SK-N-SH (cell line): Measurements from ENCODE around the gene PLRG1. TPM values are rescaled to one million over a fixed set of nuclear protein-coding genes. Genes with fewer than 3 reads are reported as not detected.

Source experiments
- CTCF ChIA-PET: fragments of 300-600, 350-600 bp; formaldehyde crosslinking; extraction: SDS; loops from one replicate; lab custom pipeline; 2021; lab: Yijun Ruan, JAX
- POLR2A ChIA-PET: fragments of 350-600 bp; sonication (Branson Sonifier 250); formaldehyde crosslinking; extraction: SDS; loops from one replicate; lab custom pipeline; 2020; ENCODE audit warnings: antibody characterized with exemption, inconsistent platforms; lab: Yijun Ruan, JAX
- DNase-seq: peaks from one replicate; pipeline ENCODE4 v3.0.0; 2012
- H2AFZ ChIP-seq: fragments of 200-600 bp; sonication (generic); 2 replicates; pipeline ENCODE4 v1.8.1; 2016; ENCODE audit warnings: antibody characterized with exemption, mild to moderate bottlenecking, low read depth
- H3F3A ChIP-seq: fragments of 200-600 bp; sonication (generic); replicated peaks from 2 replicates; pipeline ENCODE3; 2016; ENCODE audit warnings: antibody characterized with exemption, mild to moderate bottlenecking; ENCODE audit not compliant: insufficient read depth
- H3K27ac ChIP-seq, 2 experiments: fragments of 200-500 bp in 1 of 2; fragments of 200-600 bp in 1 of 2; sonication (Bioruptor generic) in 1 of 2; sonication (generic), shearing (Covaris generic) in 1 of 2; 2 replicates each; pipeline versions ENCODE4 v1.5.1 to v1.6.1; 2014 to 2016; ENCODE audit warnings: low read depth in 2 of 2, inconsistent platforms in 1 of 2, low read length in 1 of 2, mild to moderate bottlenecking in 1 of 2, mixed read lengths in 1 of 2
- H3K27me3 ChIP-seq: fragments of 200-600 bp; sonication (generic), shearing (Covaris generic); 2 replicates; pipeline ENCODE4 v1.6.1; 2016; ENCODE audit warnings: mixed run types; ENCODE audit not compliant: insufficient read depth
- H3K36me3 ChIP-seq, 2 experiments: fragments of 200-500 bp in 1 of 2; fragments of 200-600 bp in 1 of 2; sonication (Bioruptor generic) in 1 of 2; sonication (generic) in 1 of 2; replicated peaks in 1 of 2; 2 replicates each; pipeline versions ENCODE3 to v1.5.1; 2014 to 2016; ENCODE audit warnings: low read length in 1 of 2, mild to moderate bottlenecking in 1 of 2; ENCODE audit not compliant: insufficient read depth in 2 of 2, control insufficient read depth in 1 of 2
- H3K4me1 ChIP-seq, 2 experiments: fragments of 200-500 bp in 1 of 2; fragments of 200-600 bp in 1 of 2; sonication (Bioruptor generic) in 1 of 2; sonication (generic), shearing (Covaris generic) in 1 of 2; 2 replicates each; pipeline versions ENCODE4 v1.5.1 to v1.6.1; 2014 to 2016; ENCODE audit warnings: low read depth in 1 of 2, low read length in 1 of 2, mixed run types in 1 of 2; ENCODE audit not compliant: insufficient read depth in 2 of 2, control insufficient read depth in 1 of 2
- H3K4me2 ChIP-seq: fragments of 200-600 bp; sonication (generic), shearing (Covaris generic); 2 replicates; pipeline ENCODE4 v1.6.1; 2017; ENCODE audit warnings: mixed run types
- H3K4me3 ChIP-seq, 2 experiments: fragments of 200-500 bp in 1 of 2; fragments of 200-600 bp in 1 of 2; sonication (Bioruptor generic) in 1 of 2; sonication (generic), shearing (Covaris generic) in 1 of 2; 2 replicates each; pipeline versions ENCODE4 v1.5.1 to v1.8.1; 2014 to 2016; ENCODE audit warnings: low read depth in 2 of 2, inconsistent platforms in 1 of 2, low read length in 1 of 2, mild to moderate bottlenecking in 1 of 2, mixed read lengths in 1 of 2, moderate library complexity in 1 of 2
- H3K79me2 ChIP-seq: fragments of 200-600 bp; sonication (generic); 2 replicates; pipeline ENCODE4 v1.8.1; 2017; ENCODE audit warnings: mild to moderate bottlenecking; ENCODE audit not compliant: insufficient read depth
- H3K9ac ChIP-seq: fragments of 200-600 bp; sonication (generic); 2 replicates; pipeline ENCODE4 v1.6.1; 2017; ENCODE audit warnings: mixed run types
- H3K9me2 ChIP-seq: fragments of 200-600 bp; sonication (generic); 2 replicates; pipeline ENCODE4 v1.6.1; 2017; ENCODE audit warnings: mixed run types
- H3K9me3 ChIP-seq: fragments of 200-600 bp; sonication (generic); 2 replicates; pipeline ENCODE4 v1.6.1; 2017; ENCODE audit warnings: mixed run types, mild to moderate bottlenecking, moderate library complexity
- H4K20me1 ChIP-seq: fragments of 200-600 bp; sonication (generic); 2 replicates; pipeline ENCODE4 v1.6.1; 2017; ENCODE audit warnings: mild to moderate bottlenecking, mixed run types; ENCODE audit not compliant: insufficient read depth
- CHD2 ChIP-seq: fragments of 150-350 bp; IDR thresholded peaks from 2 replicates; pipeline ENCODE4 v1.6.1; 2018; ENCODE audit warnings: low read length; ENCODE audit not compliant: partially characterized antibody
- ELF1 ChIP-seq: IDR thresholded peaks from 2 replicates; pipeline ENCODE4 v1.4.0; 2012
- FOSL2 ChIP-seq: IDR thresholded peaks from 2 replicates; pipeline ENCODE4 v1.4.0; 2012; ENCODE audit warnings: low read depth, mild to moderate bottlenecking, moderate library complexity, borderline replicate concordance
- FOXJ3 ChIP-seq: sonication (generic); formaldehyde crosslinking; IDR thresholded peaks from 2 replicates; pipeline ENCODE4 v1.5.1; 2020; ENCODE audit warnings: mild to moderate bottlenecking, missing genetic modification reagents
- FOXM1 ChIP-seq: IDR thresholded peaks from 2 replicates; pipeline ENCODE4 v1.4.0; 2012; ENCODE audit warnings: low read depth, mild to moderate bottlenecking
- GABPA ChIP-seq: IDR thresholded peaks from 2 replicates; pipeline ENCODE4 v1.4.0; 2012; ENCODE audit warnings: low read depth, mild to moderate bottlenecking
- MEF2A ChIP-seq: IDR thresholded peaks from 2 replicates; pipeline ENCODE4 v1.4.0; 2012; ENCODE audit warnings: low read depth, borderline replicate concordance
- NFIC ChIP-seq: IDR thresholded peaks from 2 replicates; pipeline ENCODE4 v1.4.0; 2012; ENCODE audit warnings: borderline replicate concordance
- NRF1 ChIP-seq: IDR thresholded peaks from 2 replicates; pipeline ENCODE4 v1.6.1; 2012; ENCODE audit warnings: low read depth, mild to moderate bottlenecking, low read length
- RAD21 ChIP-seq: IDR thresholded peaks from 2 replicates; pipeline ENCODE4 v1.6.1; 2012; ENCODE audit warnings: mild to moderate bottlenecking, low read length
- RFX5 ChIP-seq: IDR thresholded peaks from 2 replicates; pipeline ENCODE4 v1.6.1; 2012; ENCODE audit warnings: mild to moderate bottlenecking, improper control_type of control experiment, low read length
- SIN3A ChIP-seq: IDR thresholded peaks from 2 replicates; pipeline ENCODE4 v1.6.1; 2012; ENCODE audit warnings: low read depth, mild to moderate bottlenecking, low read length, moderate library complexity, borderline replicate concordance
- SMC3 ChIP-seq: IDR thresholded peaks from 2 replicates; pipeline ENCODE4 v1.6.1; 2012; ENCODE audit warnings: low read depth, low read length, improper control_type of control experiment
- TEAD4 ChIP-seq: IDR thresholded peaks from 2 replicates; pipeline ENCODE4 v1.4.0; 2012; ENCODE audit warnings: mild to moderate bottlenecking, borderline replicate concordance; ENCODE audit not compliant: insufficient read depth
- WGBS: methylation state at CpG from one replicate; pipeline ENCODE4 v1.1.6; 2017; ENCODE audit warnings: low lambda C conversion rate; 5-methylcytosine and 5-hydroxymethylcytosine counted together
- polyA plus RNA-seq, 3 experiments: library from polyadenylated mRNA; depleted of rRNA; stranded (reverse); fragments of >200 nt; gene quantifications; 2 replicates each; pipeline ENCODE4 v1.2.3, GENCODE V29; 2012
- TF ChIP-seq, protein P1 (sequence below): IDR thresholded peaks from 2 replicates; pipeline ENCODE4 v1.4.0; 2012; ENCODE audit warnings: low read depth
- TF ChIP-seq, protein P2 (sequence below): fragments of 150-350 bp; IDR thresholded peaks from 2 replicates; pipeline ENCODE4 v1.6.1; 2017; ENCODE audit warnings: antibody characterized with exemption, low read length, low read depth, borderline replicate concordance
- TF ChIP-seq, protein P3 (sequence below): IDR thresholded peaks from 2 replicates; pipeline ENCODE4 v1.4.0; 2012; ENCODE audit warnings: low read depth, borderline replicate concordance
- TF ChIP-seq, protein P4 (sequence below): IDR thresholded peaks from 2 replicates; pipeline ENCODE4 v1.4.0; 2012; ENCODE audit warnings: low read depth, borderline replicate concordance

PLRG1 gene
- polyA plus RNA-seq, 1 of the 3 experiments (the other 2 are of a cell fraction) = 64.8 TPM

DNA sequence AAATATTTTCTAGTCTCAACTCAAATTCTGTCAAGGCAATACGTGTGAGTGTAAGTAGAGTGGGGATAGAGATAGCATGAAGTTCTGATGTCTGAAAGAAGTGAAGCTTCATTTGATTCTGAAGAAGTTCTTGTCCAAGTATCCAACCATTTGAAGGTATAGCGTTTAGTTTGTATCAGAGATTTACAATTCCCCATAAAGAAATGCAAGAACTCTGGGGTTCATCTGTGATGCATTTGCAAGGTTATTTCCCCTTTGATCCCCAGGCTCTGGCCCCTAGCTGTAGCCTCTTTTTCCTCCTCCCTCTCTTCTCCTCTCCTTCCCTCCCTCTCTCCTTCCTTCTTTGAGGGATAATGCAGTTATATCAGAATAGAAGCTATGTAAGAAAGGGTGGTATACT is 32.5 kb upstream of the PLRG1 start:
- WGBS = 3% methylated on average over 2 of the region's 2 CpGs
- no peak overlapping the region for H3K9ac ChIP-seq
- no peaks in the 10 kb centered on the region for H3K9me3 ChIP-seq
- H3K27ac ChIP-seq = no peak overlapping the region
- no peaks in the 10 kb centered on the region for H3F3A ChIP-seq
- no peak overlapping the region for H3K4me2 ChIP-seq
- H2AFZ ChIP-seq = no peak overlapping the region
- no peaks in the 10 kb centered on the region; the same call in 1 of the 2 replicates for H3K9me2 ChIP-seq
- H3K27me3 ChIP-seq = peaks cover under 1% of the 10 kb centered on the region; the same call in 1 of the 2 replicates
- no peak for DNase-seq
- H3K79me2 ChIP-seq = no peaks in the 10 kb centered on the region
- H3K36me3 ChIP-seq = no peaks in the 10 kb centered on the region
- no peaks in the 10 kb centered on the region for H4K20me1 ChIP-seq
- no peaks in the 10 kb centered on the region for H3K4me1 ChIP-seq
- TF ChIP-seq, protein P1, sequence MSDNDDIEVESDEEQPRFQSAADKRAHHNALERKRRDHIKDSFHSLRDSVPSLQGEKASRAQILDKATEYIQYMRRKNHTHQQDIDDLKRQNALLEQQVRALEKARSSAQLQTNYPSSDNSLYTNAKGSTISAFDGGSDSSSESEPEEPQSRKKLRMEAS = no peak
- no peak for TF ChIP-seq FOSL2
- TF ChIP-seq, protein P2, sequence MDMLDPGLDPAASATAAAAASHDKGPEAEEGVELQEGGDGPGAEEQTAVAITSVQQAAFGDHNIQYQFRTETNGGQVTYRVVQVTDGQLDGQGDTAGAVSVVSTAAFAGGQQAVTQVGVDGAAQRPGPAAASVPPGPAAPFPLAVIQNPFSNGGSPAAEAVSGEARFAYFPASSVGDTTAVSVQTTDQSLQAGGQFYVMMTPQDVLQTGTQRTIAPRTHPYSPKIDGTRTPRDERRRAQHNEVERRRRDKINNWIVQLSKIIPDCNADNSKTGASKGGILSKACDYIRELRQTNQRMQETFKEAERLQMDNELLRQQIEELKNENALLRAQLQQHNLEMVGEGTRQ = no peak
- TF ChIP-seq GABPA = no peak
- H3K4me3 ChIP-seq = no peak overlapping the region
- CTCF ChIA-PET = interaction anchor here (1.4 kb wide), 1 partner anchor 76 kb away, joined by 3 read pairs; no protein-coding TSS in a partner anchor
- POLR2A ChIA-PET = no interaction called here

DNA sequence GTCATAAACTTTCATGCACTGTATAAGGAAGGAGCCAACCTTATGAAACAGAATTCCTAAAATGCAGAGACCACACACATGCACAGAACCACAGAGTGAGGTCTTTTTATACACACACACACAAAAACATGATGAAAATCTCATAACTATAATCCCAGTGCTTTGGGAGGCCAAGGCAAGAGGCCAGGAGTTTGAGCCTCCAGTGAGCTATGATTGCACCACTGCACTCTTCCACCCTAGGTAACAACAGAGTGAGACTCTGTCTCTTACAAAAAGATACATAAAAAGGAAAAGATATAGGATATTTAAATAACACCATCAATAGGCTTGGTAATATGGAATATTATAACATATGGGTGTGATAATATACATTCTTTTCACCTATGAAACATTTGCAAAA is 29.7 kb upstream of the PLRG1 start:
- CTCF ChIA-PET = no interaction called here
- POLR2A ChIA-PET = no interaction called here
- Histone ChIP-seq H3F3A (no peaks in the 10 kb centered on the region), H3K9me2 (no peaks in the 10 kb centered on the region; the same call in 1 of the 2 replicates), H3K27ac (no peak overlapping the region), H3K36me3 (no peaks in the 10 kb centered on the region), H3K9me3 (no peaks in the 10 kb centered on the region), H3K27me3 (no peaks in the 10 kb centered on the region)
- no peak for TF ChIP-seq GABPA
- no peak for TF ChIP-seq SMC3
- TF ChIP-seq ELF1 = no peak
- no peak for TF ChIP-seq SIN3A
- TF ChIP-seq, protein P1 = no peak
- no peak for TF ChIP-seq NFIC
- TF ChIP-seq, all 33 proteins: peak for 0
- DNase-seq = no peak
- H3K79me2 ChIP-seq = no peaks in the 10 kb centered on the region
- H4K20me1 ChIP-seq = no peaks in the 10 kb centered on the region
- no peak overlapping the region for H3K4me2 ChIP-seq
- H2AFZ ChIP-seq = no peak overlapping the region
- no peaks in the 10 kb centered on the region for H3K4me1 ChIP-seq
- H3K4me3 ChIP-seq = no peak overlapping the region
- no peak overlapping the region for H3K9ac ChIP-seq

DNA sequence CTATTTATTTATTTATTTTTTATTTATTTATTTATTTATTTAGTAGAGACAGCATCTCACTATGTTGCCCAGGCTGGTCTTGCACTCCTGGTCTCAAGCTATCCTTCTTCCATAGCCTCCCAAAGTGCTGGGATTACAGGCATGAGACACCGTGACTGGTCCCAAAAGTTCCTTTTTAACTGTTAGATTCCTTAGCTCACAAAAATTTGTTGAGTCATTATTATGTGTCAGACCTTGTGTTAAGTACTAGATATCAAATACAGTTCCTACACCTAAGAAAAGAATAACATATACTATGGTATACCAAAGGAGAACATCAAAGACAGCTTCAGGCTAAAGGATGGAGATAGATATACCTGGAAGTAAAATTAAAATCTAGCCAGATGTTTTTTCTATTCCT is 28.7 kb upstream of the PLRG1 start:
- Histone ChIP-seq H3K27ac (no peak overlapping the region), H3K9me3 (no peaks in the 10 kb centered on the region), H4K20me1 (no peaks in the 10 kb centered on the region), H3K4me2 (no peak overlapping the region), H3K27me3 (no peaks in the 10 kb centered on the region; the same call in 1 of the 2 replicates), H3K9ac (no peak overlapping the region), H3K36me3 (no peaks in the 10 kb centered on the region), H3K4me3 (no peak overlapping the region), H3F3A (no peaks in the 10 kb centered on the region), H3K9me2 (no peaks in the 10 kb centered on the region; the same call in 1 of the 2 replicates), H3K4me1 (no peaks in the 10 kb centered on the region), H2AFZ (no peak overlapping the region), H3K79me2 (no peaks in the 10 kb centered on the region)
- ChIA-PET POLR2A (no interaction called here), CTCF (no interaction called here)
- 0% methylated on average over 1 of the region's 1 CpG for WGBS
- no peak for DNase-seq
- TF ChIP-seq, protein P2 = no peak
- no peak for TF ChIP-seq NRF1
- TF ChIP-seq SIN3A = no peak
- TF ChIP-seq CHD2 = no peak
- TF ChIP-seq, protein P3, sequence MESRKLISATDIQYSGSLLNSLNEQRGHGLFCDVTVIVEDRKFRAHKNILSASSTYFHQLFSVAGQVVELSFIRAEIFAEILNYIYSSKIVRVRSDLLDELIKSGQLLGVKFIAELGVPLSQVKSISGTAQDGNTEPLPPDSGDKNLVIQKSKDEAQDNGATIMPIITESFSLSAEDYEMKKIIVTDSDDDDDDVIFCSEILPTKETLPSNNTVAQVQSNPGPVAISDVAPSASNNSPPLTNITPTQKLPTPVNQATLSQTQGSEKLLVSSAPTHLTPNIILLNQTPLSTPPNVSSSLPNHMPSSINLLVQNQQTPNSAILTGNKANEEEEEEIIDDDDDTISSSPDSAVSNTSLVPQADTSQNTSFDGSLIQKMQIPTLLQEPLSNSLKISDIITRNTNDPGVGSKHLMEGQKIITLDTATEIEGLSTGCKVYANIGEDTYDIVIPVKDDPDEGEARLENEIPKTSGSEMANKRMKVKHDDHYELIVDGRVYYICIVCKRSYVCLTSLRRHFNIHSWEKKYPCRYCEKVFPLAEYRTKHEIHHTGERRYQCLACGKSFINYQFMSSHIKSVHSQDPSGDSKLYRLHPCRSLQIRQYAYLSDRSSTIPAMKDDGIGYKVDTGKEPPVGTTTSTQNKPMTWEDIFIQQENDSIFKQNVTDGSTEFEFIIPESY = no peak
- no peak for TF ChIP-seq FOXJ3
- no peak for TF ChIP-seq RFX5
- no peak for TF ChIP-seq NFIC
- TF ChIP-seq MEF2A = no peak
- no peak for TF ChIP-seq TEAD4
- no peak for TF ChIP-seq FOXM1
- no peak for TF ChIP-seq RAD21
- TF ChIP-seq, protein P4, sequence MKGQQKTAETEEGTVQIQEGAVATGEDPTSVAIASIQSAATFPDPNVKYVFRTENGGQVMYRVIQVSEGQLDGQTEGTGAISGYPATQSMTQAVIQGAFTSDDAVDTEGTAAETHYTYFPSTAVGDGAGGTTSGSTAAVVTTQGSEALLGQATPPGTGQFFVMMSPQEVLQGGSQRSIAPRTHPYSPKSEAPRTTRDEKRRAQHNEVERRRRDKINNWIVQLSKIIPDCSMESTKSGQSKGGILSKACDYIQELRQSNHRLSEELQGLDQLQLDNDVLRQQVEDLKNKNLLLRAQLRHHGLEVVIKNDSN = no peak
